Measurements from ENCODE around the gene GPANK1.
"Not testable (repeated sequence)": the region's sequence is repeated elsewhere in the genome, so short reads cannot be mapped to it uniquely, and the experiment has no call there.

The GPANK1 gene

GRCh38 chr6:31664790-31665500 lies at the start of gene GPANK1:
TSS of gene GPANK1 (minus strand) at chr6:31664997. CDS start at chr6:31664478, 519 bp downstream.
- DNase-seq: peak; percentile 86

- DNase-seq: no peak
These were observed 49.3 kb upstream of the GPANK1 start for GRCh38 chr6:31713991-31714684.

- no peak for DNase-seq
These were observed 48.7 kb upstream of the GPANK1 start for GRCh38 chr6:31713465-31713864.

- no peak for DNase-seq
These were observed 47.5 kb upstream of the GPANK1 start for GRCh38 chr6:31712296-31712695.

- no peak for DNase-seq
These were observed 46.4 kb upstream of the GPANK1 start for GRCh38 chr6:31711233-31711632.

- no peak for DNase-seq
These were observed 45.9 kb upstream of the GPANK1 start for GRCh38 chr6:31710523-31711219.

GRCh38 chr6:31709157-31709556 lies 44.4 kb upstream of the GPANK1 start:
- DNase-seq: not testable (repeated sequence)

GRCh38 chr6:31708224-31708623 lies 43.4 kb upstream of the GPANK1 start:
- DNase-seq: no peak

GRCh38 chr6:31707701-31708100 lies 42.9 kb upstream of the GPANK1 start:
- no peak for DNase-seq

GRCh38 chr6:31706599-31706998 lies 41.8 kb upstream of the GPANK1 start, which contains the start of gene LY6G6F:
TSS of gene LY6G6F (plus strand) at chr6:31706866. CDS start at chr6:31706907, 41 bp downstream.
- DNase-seq: no peak

- DNase-seq: no peak
These were observed 41.1 kb upstream of the GPANK1 start for GRCh38 chr6:31705931-31706330.

- peak; percentile 98 for DNase-seq
These were observed 38.3 kb upstream of the GPANK1 start, which contains the start of gene ABHD16A for GRCh38 chr6:31702819-31703716. TSS of gene ABHD16A (minus strand) at chr6:31703324. CDS start at chr6:31703281, 43 bp downstream.

GRCh38 chr6:31702405-31702818 lies 37.6 kb upstream of the GPANK1 start:
- peak; percentile 33 for DNase-seq

- DNase-seq: no peak
These were observed 37.0 kb upstream of the GPANK1 start for GRCh38 chr6:31701666-31702404.

GRCh38 chr6:31700740-31701401 lies 36.1 kb upstream of the GPANK1 start:
- DNase-seq: no peak

GRCh38 chr6:31697555-31697954 lies 32.8 kb upstream of the GPANK1 start:
- no peak for DNase-seq

GRCh38 chr6:31693535-31693934 lies 28.7 kb upstream of the GPANK1 start:
- no peak for DNase-seq

- no peak for DNase-seq
These were observed 28.1 kb upstream of the GPANK1 start for GRCh38 chr6:31692886-31693285.

GRCh38 chr6:31692353-31692752 lies 27.6 kb upstream of the GPANK1 start:
- no peak for DNase-seq

- DNase-seq: no peak
These were observed 26.8 kb upstream of the GPANK1 start for GRCh38 chr6:31691564-31692108.

GRCh38 chr6:31691078-31691463 lies 26.3 kb upstream of the GPANK1 start:
- DNase-seq: no peak

Measured in stimulated activated CD4-positive, alpha-beta T cell treated with anti-CD3 and anti-CD28 coated beads, Interleukin-4, amount 100 ng/mL, for 1 hour (primary cell).